GM21390 (cell line): ENCODE results near the gene RASSF3.
"Not testable (repeated sequence)": the region's sequence is repeated elsewhere in the genome, so short reads cannot be mapped to it uniquely, and the experiment has no call there.

Experiments used
- ATAC-seq: cut with Tn5 transposase; IDR thresholded peaks from one replicate; pipeline ENCODE4 v1.9.1; 2021; ENCODE audit not compliant: unreplicated experiment

Gene RASSF3

DNA sequence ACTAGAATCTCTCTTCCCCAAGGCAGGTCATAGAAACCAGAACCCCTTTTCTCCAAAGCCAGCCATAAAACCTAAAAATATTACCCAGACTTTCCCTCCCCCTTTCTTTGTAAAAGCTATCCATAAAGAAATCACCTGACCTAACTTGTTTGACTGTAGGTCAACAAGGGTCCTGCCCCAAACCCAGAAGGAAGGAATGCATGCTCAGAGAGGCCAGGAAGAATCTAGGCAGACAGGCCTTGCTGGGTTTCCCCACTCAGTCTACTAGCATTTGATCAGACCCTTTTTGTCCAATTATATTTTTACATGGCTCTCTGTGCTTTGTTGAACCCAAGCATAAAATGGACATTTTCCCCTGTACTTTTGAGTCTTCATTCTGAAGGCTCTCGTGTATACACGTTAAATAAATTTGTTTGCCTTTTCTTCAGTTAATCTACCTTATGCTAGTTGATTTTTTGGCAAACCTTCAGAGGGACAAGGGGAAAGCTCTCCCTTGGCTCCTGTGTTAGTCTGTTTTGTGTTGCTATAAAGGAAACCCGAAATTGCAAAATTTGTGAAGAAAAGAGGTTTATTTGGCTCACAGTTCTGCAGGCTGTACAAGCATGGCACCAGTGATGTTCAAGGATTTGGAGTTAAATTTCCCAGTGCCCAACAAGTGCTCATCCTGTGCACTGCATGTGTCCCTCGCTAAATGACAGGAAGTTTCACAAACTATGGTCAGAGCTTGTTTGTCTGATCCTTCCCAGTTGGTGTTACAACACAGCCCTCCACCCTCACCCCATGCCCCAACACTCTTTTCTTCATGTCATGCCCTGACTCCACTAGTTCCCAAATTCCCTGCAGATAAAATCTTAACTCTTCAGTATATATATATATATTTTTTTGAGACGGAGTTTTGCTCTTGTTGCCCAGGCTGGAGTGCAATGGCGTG is 14.2 kb upstream of the RASSF3 start:
- no peak for ATAC-seq

GRCh38 chr12:64598831-64599230 is 11.5 kb upstream of the RASSF3 start:
- no peak for ATAC-seq

- no peak for ATAC-seq
Measured at GRCh38 chr12:64600164-64600561, 10.1 kb upstream of the RASSF3 start.

DNA sequence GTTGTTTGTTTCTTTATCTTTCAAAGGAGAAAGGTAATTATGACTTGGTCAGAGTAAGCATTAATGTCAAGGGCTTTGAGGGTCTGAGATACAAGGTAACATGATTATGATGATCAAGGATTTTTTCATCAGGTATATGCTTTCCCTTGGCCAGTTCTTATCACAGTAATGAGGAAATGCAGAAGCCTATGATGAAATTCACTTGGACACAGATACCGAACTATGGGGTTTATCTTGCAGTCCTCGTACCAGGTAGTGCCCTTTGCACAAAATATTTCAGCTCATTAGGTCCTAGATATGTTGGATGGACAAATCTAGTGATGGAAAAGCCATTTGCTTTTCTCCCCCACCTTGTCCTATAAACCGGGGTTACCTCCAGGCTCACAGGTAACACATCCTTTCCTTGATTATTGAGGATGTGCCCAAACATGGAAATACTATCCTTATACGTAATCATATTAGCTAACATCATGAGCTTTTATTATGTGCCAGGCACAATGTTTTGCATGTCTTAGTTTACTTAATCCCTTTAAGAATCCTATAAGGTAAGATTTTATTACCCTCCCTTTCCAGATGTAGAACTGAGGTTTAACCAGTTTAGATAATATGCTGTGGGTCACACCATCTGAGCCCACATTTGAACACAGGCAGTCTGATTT is 7.0 kb upstream of the RASSF3 start:
- no peak for ATAC-seq

GRCh38 chr12:64608901-64609535 is 1.3 kb upstream of the RASSF3 start:
- ATAC-seq = peak; percentile 24

GRCh38 chr12:64609536-64610078 is 688 bp upstream of the RASSF3 start:
- no peak for ATAC-seq

- peak; percentile 43 for ATAC-seq
Measured at GRCh38 chr12:64610660-64611340, 505 bp downstream of the RASSF3 start.

- ATAC-seq = no peak
Measured at GRCh38 chr12:64611341-64612284, 1.3 kb downstream of the RASSF3 start.

GRCh38 chr12:64612843-64613242 is 2.5 kb downstream of the RASSF3 start:
- no peak for ATAC-seq

DNA sequence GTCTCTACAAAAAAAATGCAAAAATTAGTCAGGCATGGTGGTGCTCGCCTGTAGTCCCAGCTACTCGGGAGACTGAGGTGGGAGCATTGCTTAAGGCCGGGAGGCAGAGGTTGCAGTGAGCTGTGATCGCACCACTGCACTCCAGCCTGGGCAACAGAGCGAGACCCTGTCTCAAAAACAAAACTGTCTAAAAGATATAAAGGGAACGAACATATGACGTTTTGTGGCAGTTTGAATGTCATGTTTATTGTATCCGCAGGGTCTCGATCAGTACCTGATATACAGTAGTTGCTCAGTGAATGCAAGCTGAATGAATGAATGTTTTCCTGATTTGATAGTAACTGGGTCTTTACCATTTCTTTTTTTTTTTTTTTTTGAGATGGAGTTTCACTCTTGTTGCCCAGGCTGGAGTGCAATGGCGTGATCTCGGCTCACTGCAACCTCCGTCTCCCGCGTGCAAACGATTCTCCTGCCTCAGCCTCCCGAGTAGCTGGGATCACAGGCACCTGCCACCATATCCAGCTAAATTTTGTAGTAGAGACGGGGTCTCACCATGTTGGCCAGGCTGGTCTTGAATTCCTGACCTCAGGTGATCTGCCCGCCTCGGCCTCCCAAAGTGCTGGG is 3.6 kb downstream of the RASSF3 start:
- ATAC-seq = not testable (repeated sequence)

GRCh38 chr12:64616201-64616600 is 5.9 kb downstream of the RASSF3 start:
- no peak for ATAC-seq

- peak; percentile 30 for ATAC-seq
Measured at GRCh38 chr12:64618953-64619590, 8.8 kb downstream of the RASSF3 start.

DNA sequence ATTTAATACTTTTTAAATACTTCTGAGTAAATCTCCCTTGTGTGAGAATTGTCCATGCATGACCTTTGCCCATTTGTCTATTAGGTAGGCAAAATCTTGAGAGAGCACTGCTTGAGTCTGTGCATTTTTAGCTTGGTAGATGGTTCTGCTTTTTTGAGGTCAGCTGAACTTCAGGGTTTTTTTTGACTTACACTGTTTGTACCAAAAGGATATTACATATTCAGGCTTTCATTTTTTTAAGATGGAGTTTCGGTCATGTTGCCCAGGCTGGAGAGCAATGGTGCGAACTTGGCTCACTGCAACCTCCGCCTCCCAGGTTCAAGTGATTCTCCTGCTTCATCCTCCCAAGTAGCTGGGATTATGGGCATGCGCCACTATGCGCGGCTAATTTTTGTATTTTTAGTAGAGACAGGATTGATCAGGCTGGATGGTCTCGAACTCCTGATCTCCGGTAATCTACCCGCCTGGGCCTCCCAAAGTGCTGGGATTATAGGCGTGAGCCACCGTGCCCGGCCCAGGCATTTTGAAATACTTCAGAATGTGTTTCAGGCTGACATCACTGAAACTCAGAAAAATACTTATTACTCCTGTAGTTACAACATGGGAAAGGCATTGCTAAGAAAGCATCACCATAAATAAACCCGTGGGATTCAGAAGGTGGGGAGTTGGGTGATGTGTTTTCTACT is 11.1 kb downstream of the RASSF3 start:
- ATAC-seq = peak; percentile 74

GRCh38 chr12:64624035-64624434 is 13.7 kb downstream of the RASSF3 start:
- ATAC-seq = no peak

DNA sequence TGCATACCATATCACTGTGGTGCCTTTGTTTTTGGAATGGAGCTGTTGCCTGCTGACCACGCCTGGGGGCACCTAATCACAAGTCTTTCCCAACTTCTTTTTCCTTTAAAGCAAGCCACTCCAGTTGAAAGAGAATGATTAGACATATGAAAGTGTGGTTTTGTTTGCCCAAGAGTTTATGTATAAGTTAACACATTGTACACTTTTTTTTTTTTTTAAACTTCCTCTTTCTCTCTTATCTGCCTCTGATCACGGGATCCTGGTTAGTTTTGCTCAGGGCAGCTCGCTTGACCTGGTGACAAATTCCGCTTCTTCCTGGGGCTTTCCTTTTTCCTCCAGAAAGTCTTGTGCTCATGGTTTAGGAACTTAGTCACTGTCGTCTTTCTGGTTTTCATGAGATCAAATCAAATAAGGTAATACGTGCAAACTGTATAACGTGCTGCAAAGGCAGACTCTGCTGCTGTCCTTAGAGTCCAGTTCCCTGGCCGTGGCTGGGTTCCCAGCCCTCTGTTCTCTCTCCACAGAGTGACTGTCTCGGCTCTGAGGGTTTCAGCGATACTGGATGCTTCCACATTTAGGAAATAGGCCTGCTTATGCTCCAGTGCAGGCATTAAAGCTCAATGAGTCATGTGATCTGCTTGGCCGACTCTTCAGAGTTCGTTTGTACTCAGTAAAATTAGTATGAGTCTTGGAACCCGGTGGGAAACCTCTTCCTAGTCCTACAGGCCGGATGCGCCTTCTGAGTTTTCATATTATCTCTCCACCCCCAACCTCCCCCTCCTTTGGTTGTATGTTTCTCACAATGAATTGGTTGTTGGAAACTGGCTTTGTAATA is 15.2 kb downstream of the RASSF3 start:
- peak; percentile 45 for ATAC-seq

DNA sequence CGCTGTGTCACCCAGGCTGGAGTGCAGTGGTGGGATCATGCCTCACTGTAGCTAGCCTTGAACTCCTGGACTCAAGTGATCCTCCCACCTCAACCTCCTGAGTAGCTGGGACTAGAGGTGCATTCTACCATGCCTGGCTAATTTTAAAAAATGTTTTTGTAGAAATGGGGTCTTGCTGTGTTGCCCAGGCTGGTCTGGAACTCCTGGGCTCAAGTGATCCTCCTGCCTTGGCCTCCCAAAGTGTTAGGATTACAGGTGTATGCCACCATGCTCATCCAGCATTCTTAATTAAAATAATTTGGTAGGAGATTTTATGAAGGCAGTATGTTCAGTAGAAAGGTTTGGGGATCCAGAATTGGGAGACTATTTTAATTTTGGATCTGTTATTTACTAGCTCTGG is 16.3 kb downstream of the RASSF3 start:
- ATAC-seq = not testable (repeated sequence)

- no peak for ATAC-seq
Measured at GRCh38 chr12:64627771-64628170, 17.5 kb downstream of the RASSF3 start.
